ENCODE measurements around the gene NT5C2.
"Not testable (repeated sequence)": the region's sequence is repeated elsewhere in the genome, so short reads cannot be mapped to it uniquely, and the experiment has no call there.

Gene NT5C2

GRCh38 chr10:103072276-103072675, 120.8 kb downstream of the NT5C2 start:
- H3K27ac ChIP-seq: no peak overlapping the region
- TF ChIP-seq, protein P1, sequence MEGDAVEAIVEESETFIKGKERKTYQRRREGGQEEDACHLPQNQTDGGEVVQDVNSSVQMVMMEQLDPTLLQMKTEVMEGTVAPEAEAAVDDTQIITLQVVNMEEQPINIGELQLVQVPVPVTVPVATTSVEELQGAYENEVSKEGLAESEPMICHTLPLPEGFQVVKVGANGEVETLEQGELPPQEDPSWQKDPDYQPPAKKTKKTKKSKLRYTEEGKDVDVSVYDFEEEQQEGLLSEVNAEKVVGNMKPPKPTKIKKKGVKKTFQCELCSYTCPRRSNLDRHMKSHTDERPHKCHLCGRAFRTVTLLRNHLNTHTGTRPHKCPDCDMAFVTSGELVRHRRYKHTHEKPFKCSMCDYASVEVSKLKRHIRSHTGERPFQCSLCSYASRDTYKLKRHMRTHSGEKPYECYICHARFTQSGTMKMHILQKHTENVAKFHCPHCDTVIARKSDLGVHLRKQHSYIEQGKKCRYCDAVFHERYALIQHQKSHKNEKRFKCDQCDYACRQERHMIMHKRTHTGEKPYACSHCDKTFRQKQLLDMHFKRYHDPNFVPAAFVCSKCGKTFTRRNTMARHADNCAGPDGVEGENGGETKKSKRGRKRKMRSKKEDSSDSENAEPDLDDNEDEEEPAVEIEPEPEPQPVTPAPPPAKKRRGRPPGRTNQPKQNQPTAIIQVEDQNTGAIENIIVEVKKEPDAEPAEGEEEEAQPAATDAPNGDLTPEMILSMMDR (IDR thresholded peaks at IDR 0.05; ENCODE audit: low read depth, low read length): no peak
- no peaks in the 10 kb centered on the region; the same call in 1 of the 2 replicates for H3K36me3 ChIP-seq
- no peak overlapping the region for H3K4me3 ChIP-seq (ENCODE audit: low read depth, low read length)
- no peaks in the 10 kb centered on the region for H3K9me3 ChIP-seq (ENCODE audit: severe bottlenecking)
- H3K27me3 ChIP-seq (ENCODE audit: insufficient read depth, low read depth, severe bottlenecking): no peaks in the 10 kb centered on the region
- no peak for DNase-seq

- H3K27ac ChIP-seq: no peak overlapping the region
- H3K36me3 ChIP-seq: no peaks in the 10 kb centered on the region
- H3K4me3 ChIP-seq (ENCODE audit: low read depth, low read length): no peak overlapping the region
- DNase-seq: peak; percentile 64
- TF ChIP-seq, protein P1 (IDR thresholded peaks at IDR 0.05; ENCODE audit: low read depth, low read length): peak; percentile 70
- no peaks in the 10 kb centered on the region for H3K27me3 ChIP-seq (ENCODE audit: insufficient read depth, low read depth, severe bottlenecking)
- H3K9me3 ChIP-seq (ENCODE audit: severe bottlenecking): no peaks in the 10 kb centered on the region
These were observed 123.4 kb downstream of the NT5C2 start for GRCh38 chr10:103069453-103070331.

DNA sequence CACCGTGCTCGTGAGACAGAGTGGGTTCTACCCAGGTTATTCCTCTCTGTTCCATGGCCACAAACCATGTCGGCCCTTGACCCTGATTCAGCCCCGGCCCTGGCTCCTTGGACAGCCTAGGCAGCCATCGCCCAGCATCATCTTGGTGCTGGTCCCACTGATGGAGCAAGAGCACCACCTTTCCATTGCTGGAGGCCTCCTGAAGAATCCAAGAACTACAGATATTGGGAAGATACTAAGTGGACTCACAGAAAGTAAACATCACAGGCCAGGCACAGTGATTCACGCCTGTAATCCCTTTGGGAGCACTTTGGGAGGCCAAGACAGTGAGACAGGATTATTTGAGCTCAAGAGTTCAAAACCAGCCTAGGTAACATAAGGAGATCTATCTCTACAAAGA, 125.1 kb downstream of the NT5C2 start:
- Histone ChIP-seq H3K9me3 (ENCODE audit: severe bottlenecking) (no peaks in the 10 kb centered on the region), H3K36me3 (no peaks in the 10 kb centered on the region), H3K4me3 (ENCODE audit: low read depth, low read length) (no peak overlapping the region), H3K27ac (no peak overlapping the region), H3K27me3 (ENCODE audit: insufficient read depth, low read depth, severe bottlenecking) (no peaks in the 10 kb centered on the region)
- DNase-seq: no peak
- TF ChIP-seq, protein P1 (IDR thresholded peaks at IDR 0.05; ENCODE audit: low read depth, low read length): no peak

- Histone ChIP-seq H3K9me3 (ENCODE audit: severe bottlenecking) (no peaks in the 10 kb centered on the region), H3K27ac (no peak overlapping the region), H3K36me3 (no peaks in the 10 kb centered on the region), H3K4me3 (ENCODE audit: low read depth, low read length) (no peak overlapping the region), H3K27me3 (ENCODE audit: insufficient read depth, low read depth, severe bottlenecking) (no peaks in the 10 kb centered on the region)
- no peak for DNase-seq
- TF ChIP-seq, protein P1 (IDR thresholded peaks at IDR 0.05; ENCODE audit: low read depth, low read length): no peak
These were observed 125.6 kb downstream of the NT5C2 start for GRCh38 chr10:103067484-103067883.

DNA sequence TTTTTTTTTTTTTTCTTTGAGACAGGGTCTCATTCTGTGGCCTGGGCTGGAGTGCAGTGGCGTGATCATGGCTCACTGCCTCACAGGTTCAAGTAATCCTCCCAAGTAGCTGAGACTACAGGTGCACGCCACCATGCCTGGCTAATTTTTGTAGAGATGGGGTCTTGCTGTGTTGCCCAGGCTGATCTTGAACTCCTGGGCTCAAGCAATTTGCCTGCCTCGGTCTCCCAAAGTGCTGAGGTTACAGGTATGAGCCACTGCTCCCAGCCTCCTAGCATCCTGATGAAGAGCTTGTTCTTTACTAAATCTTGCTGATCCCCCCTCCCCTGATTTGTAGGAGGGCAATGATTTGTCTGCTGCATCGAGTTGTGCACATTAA, 126.0 kb downstream of the NT5C2 start:
- DNase-seq; H3K27me3 ChIP-seq (ENCODE audit: insufficient read depth, low read depth, severe bottlenecking); H3K9me3 ChIP-seq (ENCODE audit: severe bottlenecking): not testable (repeated sequence)

GRCh38 chr10:103066141-103067098, 126.7 kb downstream of the NT5C2 start:
- TF ChIP-seq, protein P1 (IDR thresholded peaks at IDR 0.05; ENCODE audit: low read depth, low read length): no peak
- H3K27ac ChIP-seq: no peak overlapping the region

More for the DNA sequence above, 126.0 kb downstream of the NT5C2 start:
- not testable (repeated sequence) for H3K4me3 ChIP-seq (ENCODE audit: low read depth, low read length); H3K27ac ChIP-seq; H3K36me3 ChIP-seq

More at GRCh38 chr10:103066141-103067098, 126.7 kb downstream of the NT5C2 start:
- Histone ChIP-seq H3K36me3 (no peaks in the 10 kb centered on the region), H3K27me3 (ENCODE audit: insufficient read depth, low read depth, severe bottlenecking) (no peaks in the 10 kb centered on the region), H3K9me3 (ENCODE audit: severe bottlenecking) (no peaks in the 10 kb centered on the region), H3K4me3 (ENCODE audit: low read depth, low read length) (no peak overlapping the region)
- DNase-seq: no peak

Measured in WERI-Rb-1 (cell line).